ENCODE data around the gene TANC1.

DNA sequence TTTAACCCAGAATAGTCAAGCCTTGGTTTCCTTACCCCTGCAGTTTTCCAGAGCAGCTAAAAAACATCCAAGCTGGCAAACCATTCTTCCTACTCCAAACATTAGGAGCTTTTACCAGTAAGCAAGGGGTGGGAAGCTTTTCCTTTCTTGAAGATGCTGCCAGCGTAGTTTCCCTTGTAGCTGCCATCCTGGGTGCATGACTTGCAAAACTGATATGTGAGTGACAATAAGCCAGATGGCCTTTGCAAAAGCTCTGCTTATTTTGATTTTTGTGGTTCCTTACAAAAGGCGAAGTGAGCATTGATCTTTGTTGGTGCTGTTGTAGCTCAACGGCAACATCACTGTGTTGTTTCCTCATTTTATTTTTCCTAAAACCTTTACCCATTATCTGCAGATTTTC lies 179.2 kb downstream of the TANC1 start:
- TF ChIP-seq, protein P1, sequence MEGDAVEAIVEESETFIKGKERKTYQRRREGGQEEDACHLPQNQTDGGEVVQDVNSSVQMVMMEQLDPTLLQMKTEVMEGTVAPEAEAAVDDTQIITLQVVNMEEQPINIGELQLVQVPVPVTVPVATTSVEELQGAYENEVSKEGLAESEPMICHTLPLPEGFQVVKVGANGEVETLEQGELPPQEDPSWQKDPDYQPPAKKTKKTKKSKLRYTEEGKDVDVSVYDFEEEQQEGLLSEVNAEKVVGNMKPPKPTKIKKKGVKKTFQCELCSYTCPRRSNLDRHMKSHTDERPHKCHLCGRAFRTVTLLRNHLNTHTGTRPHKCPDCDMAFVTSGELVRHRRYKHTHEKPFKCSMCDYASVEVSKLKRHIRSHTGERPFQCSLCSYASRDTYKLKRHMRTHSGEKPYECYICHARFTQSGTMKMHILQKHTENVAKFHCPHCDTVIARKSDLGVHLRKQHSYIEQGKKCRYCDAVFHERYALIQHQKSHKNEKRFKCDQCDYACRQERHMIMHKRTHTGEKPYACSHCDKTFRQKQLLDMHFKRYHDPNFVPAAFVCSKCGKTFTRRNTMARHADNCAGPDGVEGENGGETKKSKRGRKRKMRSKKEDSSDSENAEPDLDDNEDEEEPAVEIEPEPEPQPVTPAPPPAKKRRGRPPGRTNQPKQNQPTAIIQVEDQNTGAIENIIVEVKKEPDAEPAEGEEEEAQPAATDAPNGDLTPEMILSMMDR (conservative IDR thresholded peaks at IDR 0.05 in 1 of 2, IDR thresholded peaks at IDR 0.05 in 1 of 2; ENCODE audit: extremely low read depth in 1 of 2, insufficient read depth in 1 of 2, low read depth in 1 of 2, low read length in 2 of 2): no peak
- no peak for TF ChIP-seq EZH2 (IDR thresholded peaks at IDR 0.05; ENCODE audit: borderline replicate concordance, low read length)
